ENCODE results near the gene LRRC45. TPM values are rescaled to one million over a fixed set of nuclear protein-coding genes. Genes with fewer than 3 reads are reported as not detected.

LRRC45 gene
- total and polyA plus RNA-seq, 9 of the 15 experiments (the other 6 are each of a cell fraction or from before 2014, with no cell fraction given), result 3.5 to 21.5 (median 11.2) TPM; not detected in 2

DNA sequence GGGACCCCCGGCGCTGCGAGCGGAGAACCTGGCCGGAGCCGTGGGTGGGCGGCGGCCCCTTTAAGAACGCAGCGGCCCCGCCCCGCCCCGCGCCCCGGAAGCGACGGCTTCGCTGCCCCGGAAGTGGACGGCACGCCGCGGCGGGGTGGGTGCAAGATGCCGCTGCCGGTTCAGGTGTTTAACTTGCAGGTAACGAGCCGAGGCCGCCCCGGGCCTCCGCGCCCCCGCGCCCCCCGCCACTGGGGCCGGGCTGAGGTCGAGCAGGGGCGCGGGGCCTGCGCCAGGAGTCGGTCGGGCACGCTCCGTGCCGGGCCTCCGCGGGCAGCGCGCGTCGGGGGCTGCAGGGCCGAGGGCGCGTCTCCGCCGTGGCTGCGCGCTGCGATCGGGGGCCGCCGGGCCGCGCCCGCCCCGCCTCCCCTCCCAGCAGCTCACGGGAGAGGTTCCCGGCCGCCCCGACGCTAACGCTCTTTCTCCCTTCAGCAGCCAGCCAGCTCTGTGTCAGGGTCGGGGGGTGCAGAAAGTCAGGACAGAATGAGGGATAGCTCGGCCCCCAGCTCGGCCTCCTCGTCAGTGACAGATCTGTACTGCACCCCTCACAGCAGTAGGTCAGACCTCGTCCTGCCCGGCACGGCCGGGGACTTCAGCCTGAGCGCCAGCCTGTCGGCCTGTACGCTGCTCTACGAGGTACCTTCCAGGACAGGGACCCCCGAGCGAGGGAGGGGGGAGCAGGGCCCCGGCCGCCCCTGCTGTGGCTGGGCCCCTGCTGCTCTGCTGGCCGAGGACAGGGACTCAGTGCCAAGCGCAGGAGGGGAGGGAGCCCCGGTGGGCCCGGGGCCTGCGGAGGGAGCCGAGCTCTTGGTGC is 28.9 kb downstream of the LRRC45 start, which contains the start of the genes GPS1 and RFNG (continued):
- TF ChIP-seq ZBTB11 (CRISPR knock-in tag; IDR thresholded peaks at IDR 0.05), result peak in 1 of 3 experiments; percentile 81; a peak in 2 of 6 replicates
- TF ChIP-seq NONO (IDR thresholded peaks at IDR 0.05; ENCODE audit: low read depth in 2 of 2, low read length in 1 of 2), result peak in 1 of 2 experiments; percentile 67; a peak in 1 of 4 replicates
- TF ChIP-seq CREB1 (IDR thresholded peaks at IDR 0.05), result peak; percentile 40; the same call in 1 of the 2 replicates
- no peak for TF ChIP-seq CREB1 (CRISPR knock-in tag; IDR thresholded peaks at IDR 0.05)
- no peak for TF ChIP-seq CBX2 (IDR thresholded peaks at IDR 0.05; ENCODE audit: insufficient read depth, low read length, poor library complexity, severe bottlenecking)
- peak; percentile 85; the same call in 1 of the 2 replicates for TF ChIP-seq GABPB1 (CRISPR knock-in tag; IDR thresholded peaks at IDR 0.05)
- TF ChIP-seq KDM4B (IDR thresholded peaks at IDR 0.05; ENCODE audit: borderline replicate concordance in 2 of 2, low read depth in 1 of 2), result peak in 1 of 2 experiments; percentile 89; a peak in 2 of 4 replicates
- TF ChIP-seq, protein P1, sequence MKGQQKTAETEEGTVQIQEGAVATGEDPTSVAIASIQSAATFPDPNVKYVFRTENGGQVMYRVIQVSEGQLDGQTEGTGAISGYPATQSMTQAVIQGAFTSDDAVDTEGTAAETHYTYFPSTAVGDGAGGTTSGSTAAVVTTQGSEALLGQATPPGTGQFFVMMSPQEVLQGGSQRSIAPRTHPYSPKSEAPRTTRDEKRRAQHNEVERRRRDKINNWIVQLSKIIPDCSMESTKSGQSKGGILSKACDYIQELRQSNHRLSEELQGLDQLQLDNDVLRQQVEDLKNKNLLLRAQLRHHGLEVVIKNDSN (CRISPR knock-in tag; IDR thresholded peaks at IDR 0.05), result no peak
